ENCODE measurements around the gene SMTNL2.
"Not testable (repeated sequence)": the region's sequence is repeated elsewhere in the genome, so short reads cannot be mapped to it uniquely, and the experiment has no call there.

The SMTNL2 gene

GRCh38 chr17:4584917-4585637 is 748 bp downstream of the SMTNL2 start:
- DNase-seq (ENCODE audit: low read depth in 3 of 3, low spot score in 1 of 3): no peak

DNA sequence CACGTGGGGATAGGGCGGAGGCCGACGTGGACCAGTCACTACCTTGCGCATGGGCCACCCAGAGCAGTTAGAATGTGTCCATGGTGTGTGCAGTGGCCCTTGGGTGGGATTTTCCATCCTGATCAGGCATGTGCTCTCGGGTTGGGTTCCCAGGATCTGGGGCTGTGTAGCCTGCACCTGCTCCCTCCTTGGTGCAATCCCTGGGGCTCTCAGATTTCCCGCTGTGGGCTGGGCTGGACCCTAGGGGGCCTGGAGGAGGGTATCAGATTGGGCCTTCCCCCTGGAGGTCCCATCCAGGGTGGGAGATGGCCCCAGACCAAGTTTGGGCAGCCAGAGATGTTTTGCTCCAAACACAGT is 1.3 kb downstream of the SMTNL2 start:
- no peak for DNase-seq (ENCODE audit: low read depth in 3 of 3, low spot score in 1 of 3)

- DNase-seq (ENCODE audit: low read depth in 3 of 3, low spot score in 1 of 3): no peak
Observed at GRCh38 chr17:4586043-4586442, 1.7 kb downstream of the SMTNL2 start.

DNA sequence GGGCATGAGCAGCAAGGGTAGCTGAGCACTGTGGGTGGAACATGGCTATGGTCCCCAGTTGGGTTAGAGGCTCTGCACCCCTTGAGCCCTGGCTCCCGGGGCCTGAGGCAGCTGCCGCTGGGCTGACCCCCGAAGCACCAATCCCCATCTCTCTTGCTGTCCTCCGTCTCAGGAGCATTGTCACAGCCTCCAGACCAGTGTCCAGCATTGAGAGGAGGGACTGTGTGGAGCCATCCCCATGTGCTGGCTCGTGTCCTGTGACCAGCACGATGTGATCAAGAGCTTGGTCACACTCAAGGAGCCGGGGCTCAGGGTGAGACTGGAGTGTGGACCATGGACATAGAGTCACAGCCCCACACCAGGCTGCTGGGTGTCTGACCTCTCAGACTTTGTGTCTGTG is 2.9 kb downstream of the SMTNL2 start:
- DNase-seq (ENCODE audit: low read depth in 3 of 3, low spot score in 1 of 3): no peak

DNA sequence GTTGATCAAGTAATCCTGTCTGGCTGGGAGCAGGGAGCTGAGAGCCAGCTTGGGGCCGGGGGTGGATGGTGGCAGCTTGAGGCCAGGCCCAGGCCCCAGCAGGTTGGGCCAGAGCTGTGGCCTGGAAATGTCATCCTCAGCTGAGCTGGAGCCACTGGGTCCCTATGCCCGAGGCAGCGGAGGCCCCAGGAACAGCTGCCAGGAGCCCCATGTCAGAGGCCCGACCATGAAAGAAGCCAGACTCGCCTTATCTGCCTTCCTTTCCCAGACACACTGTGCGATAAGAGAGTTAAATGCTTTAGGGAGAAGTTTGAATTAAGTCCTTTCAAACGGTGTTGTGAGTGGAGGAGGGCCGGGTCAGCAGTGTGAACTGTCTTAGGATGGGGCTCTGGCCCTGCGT is 3.5 kb downstream of the SMTNL2 start:
- no peak for DNase-seq (ENCODE audit: low read depth in 3 of 3, low spot score in 1 of 3)

GRCh38 chr17:4588391-4588790 is 4.1 kb downstream of the SMTNL2 start:
- no peak for DNase-seq (ENCODE audit: low read depth in 3 of 3, low spot score in 1 of 3)

- no peak for DNase-seq (ENCODE audit: low read depth in 3 of 3, low spot score in 1 of 3)
Observed at GRCh38 chr17:4588898-4589625, 4.7 kb downstream of the SMTNL2 start.

DNA sequence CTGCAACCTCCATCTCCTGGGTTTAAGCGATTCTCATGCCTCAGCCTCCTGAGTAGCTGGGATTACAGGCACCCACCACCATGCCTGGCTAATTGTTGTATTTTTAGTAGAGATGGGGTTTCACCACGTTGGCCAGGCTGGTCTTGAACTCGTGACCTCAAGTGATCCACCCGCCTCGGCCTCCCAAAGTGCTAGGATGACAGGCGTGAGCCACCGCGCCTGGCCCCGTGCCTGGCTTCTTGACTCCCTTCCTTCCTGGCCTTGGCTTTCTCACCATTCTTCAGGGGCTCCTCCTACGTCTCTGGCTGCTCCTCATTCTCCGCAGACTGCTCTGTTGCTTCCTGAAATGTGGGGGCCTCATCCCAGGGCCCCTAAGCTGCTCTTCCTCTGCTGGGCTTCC is 5.7 kb downstream of the SMTNL2 start:
- not testable (repeated sequence) for DNase-seq (ENCODE audit: low read depth in 3 of 3, low spot score in 1 of 3)

DNA sequence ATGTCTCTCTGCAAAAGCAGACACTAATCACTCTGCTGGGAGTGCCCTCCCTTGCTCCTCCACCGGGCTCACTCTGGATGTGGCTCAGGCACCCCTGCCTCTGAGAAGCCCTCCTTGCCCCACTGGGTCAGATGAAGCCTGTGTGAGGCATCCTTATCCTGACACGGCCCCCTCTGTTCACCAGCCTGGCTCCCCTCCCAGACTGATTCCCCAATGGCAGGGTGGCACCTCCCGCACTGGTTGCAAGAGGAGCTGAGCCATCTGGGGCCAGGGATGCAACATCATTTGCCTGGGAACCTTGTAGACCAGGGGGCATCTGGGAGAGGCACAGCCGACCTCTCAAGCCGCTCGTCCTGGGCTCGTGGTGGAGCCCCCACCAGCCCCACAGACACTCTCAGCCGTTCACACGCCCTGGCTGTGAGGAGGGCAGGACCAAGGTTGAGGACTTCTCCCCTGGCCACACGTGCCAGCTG is 6.7 kb downstream of the SMTNL2 start:
- no peak for DNase-seq (ENCODE audit: low read depth in 3 of 3, low spot score in 1 of 3)

- no peak for DNase-seq (ENCODE audit: low read depth in 3 of 3, low spot score in 1 of 3)
Observed at GRCh38 chr17:4591529-4591928, 7.2 kb downstream of the SMTNL2 start.

DNA sequence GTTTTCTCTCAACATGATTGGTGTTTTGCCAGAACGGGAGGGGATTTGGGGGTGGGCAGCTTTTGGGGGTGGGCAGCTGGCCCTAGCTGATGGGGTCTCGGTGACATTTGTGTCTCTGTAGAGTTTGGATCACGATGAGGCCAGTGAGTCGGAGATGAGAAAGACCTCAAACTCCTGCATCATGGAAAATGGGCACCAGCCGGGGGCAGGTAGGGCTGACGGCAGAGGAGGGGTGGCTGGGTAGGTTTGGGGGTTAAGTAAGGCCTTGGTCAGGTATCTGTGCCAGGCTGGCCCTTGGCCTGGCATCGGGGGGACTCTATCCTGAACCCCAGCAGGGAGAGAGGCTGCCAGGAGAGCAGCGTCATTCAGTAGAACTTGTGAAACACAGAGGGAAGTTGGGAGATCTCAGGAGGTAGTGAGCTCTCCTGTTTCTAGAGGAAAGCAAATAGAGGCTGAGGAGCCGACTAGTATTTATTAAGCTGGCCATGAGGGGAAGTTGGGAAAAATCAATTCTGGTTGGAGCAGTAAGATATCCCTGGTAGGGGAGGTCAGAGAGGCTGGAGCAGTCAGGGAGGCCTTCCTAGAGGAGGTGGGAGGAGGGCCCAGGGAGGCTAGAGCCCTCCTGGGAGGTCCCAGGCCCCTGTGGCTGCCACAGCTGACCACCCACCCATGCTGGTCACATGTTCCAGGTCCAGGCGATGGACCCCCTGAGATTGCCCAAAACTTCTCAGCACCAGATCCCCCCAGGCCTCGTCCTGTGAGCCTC is 8.1 kb downstream of the SMTNL2 start:
- DNase-seq (ENCODE audit: low read depth in 3 of 3, low spot score in 1 of 3): no peak

DNA sequence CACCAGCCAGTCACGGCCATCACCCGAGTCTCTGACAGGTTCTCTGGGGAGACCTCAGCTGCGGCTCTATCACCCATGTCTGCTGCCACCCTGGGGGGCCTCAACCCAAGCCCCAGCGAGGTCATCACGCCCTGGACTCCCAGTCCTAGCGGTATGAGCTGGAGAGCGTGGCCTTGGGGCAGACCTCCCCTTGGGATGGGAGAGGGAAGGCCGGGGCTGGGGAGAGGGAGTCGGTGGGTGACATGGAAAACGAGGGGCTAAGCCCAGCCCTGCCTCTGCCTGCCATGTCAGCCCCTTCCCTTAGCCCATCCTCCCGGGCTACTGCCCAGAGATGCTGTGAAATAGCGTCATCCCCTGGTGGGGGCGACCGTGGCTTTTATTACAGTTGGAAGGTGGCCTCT is 8.7 kb downstream of the SMTNL2 start:
- no peak for DNase-seq (ENCODE audit: low read depth in 3 of 3, low spot score in 1 of 3)

- DNase-seq (ENCODE audit: low read depth in 3 of 3, low spot score in 1 of 3): no peak
Observed at GRCh38 chr17:4594406-4594805, 10.1 kb downstream of the SMTNL2 start.

DNA sequence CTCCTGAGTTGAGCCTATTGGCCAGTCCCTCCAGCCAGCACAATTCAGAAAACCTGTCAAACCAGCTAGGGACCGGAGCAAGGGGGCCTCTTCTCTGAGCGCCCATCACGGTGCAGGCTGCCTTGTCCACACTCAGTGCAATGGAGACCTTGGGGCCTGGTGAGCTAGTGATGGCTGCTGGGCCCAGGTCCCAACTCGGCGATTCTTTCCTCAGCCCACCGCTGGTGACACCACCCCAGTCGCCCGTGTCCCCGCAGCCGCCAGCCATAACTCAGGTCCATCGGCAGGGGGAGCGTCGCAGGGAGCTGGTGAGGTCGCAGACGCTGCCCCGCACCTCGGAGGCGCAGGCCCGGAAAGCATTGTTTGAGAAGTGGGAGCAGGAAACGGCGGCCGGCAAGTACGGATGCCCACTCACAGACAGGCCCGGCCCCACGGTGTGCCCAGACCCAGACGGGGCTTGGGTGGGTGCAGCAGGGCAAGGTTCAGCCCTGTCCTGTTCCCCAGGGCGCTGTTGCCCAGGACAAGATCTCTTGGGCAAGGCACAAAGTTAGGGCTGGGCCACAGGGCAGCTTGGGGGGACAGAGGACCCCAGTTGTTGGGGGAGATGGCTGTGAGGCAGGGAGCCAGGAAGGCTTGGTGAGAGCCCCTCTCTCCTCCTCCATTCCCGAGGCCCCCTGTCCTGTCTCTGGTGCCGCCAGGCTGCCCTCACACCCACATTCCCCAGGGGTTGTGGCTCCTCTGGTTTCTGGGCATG is 10.8 kb downstream of the SMTNL2 start:
- DNase-seq (ENCODE audit: low read depth in 3 of 3, low spot score in 1 of 3): peak in 1 of 3 donors; percentile 29

GRCh38 chr17:4595685-4596342 is 11.5 kb downstream of the SMTNL2 start:
- DNase-seq (ENCODE audit: low read depth in 3 of 3, low spot score in 1 of 3): not testable (repeated sequence)

GRCh38 chr17:4596636-4597380 is 12.5 kb downstream of the SMTNL2 start:
- DNase-seq (ENCODE audit: low read depth in 3 of 3, low spot score in 1 of 3): no peak

DNA sequence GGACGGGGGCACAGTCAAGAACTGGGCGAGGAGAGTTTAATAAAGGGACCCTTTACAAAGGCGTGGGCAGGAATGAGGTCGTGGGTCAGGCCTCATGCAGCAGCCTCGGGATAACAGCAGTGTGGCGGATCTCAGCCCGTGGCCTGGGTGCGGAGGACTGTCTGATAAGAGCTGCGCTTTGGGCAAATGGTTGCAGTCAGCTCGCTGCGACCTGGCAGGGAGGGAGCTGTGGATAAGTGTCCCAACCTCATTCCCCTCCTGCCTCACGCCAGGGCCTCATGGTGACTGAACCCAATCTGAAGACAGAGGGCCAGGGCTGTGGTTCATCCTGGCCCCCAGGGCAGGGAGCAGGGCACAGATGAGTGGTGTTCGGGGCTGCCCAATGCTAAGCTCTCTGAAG is 13.6 kb downstream of the SMTNL2 start:
- no peak for DNase-seq (ENCODE audit: low read depth in 3 of 3, low spot score in 1 of 3)

DNA sequence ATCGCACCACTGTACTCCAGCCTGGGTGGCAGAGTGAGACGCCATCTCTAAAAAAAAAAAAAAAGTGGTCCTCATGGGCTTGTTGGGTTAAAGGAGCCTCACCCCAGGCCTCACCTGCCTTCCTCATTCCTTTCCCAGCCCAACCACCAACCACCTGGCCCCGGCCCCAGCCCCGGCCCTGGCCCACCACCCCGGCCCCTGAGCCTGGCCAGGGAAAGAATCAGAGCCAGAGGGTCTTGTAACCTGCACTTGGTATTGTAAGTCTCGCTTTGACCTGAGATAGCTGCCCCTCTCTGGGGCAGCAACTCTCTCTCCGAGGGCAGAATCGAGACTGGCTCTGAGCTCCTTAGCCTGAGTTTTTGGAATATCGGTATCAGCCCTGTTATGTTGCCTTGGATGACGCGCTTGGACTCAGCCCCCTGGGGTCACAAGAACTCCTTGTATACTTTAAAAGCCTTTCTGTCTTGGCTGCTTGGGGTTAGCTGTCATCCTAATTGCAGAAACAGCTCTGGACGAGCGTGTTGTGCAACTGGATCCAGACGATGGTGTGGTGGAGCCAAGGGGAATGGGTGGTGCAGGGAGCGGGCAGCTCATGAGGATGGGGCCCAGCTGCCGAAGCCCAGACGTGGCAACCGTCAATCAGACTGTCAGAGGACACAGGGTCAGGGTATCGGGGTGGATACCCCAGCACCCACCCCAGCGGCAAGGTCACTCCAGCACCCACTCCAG is 14.6 kb downstream of the SMTNL2 start:
- DNase-seq (ENCODE audit: low read depth in 3 of 3, low spot score in 1 of 3): no peak

DNA sequence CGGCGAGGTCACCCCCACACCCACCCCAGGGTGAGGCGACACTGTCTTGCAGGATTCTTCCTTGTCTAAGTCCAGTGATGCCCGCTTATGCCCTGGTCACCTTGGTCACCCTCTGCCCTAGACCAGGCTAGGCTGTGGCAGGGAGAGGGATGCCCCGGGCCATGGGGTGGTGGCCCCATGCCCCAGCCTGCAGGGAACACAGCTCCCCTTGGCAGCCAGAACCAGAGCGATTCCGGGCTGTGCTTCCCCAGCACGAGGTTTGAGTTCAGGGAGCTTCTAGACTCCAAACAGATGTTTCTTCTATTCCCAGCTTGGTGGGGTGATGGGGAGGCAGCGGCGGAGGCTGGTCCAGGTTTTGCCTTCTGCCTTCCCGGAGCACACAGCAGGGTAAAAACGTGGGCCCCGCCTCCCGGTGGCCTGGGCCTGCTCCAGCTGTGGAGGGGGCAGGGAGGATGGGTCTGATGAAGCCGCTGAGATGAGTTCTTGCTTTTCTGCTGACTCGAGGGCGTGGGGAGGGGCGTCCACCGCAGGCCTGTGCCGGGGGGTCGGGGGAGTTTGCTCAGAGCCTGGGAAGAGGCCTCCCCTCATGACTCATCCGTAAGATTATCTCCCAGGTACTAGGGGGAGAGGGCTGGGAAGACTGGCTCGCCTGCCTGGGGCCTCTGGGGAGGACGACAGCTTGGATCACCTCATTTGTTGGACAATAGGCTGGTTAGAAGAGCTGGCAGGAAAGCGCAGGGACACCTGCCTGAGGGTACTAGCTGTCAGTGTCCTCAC is 15.4 kb downstream of the SMTNL2 start:
- DNase-seq (ENCODE audit: low read depth in 3 of 3, low spot score in 1 of 3): no peak

Measured in stimulated activated CD4-positive, alpha-beta T cell treated with anti-CD3 and anti-CD28 coated beads, TNF-alpha, amount 100 ng/mL, for 1 hour (primary cell).